Fibroblast of the aortic adventitia (primary cell): ENCODE data around the gene MTMR1. TPM values are rescaled to one million over a fixed set of nuclear protein-coding genes. Genes with fewer than 3 reads are reported as not detected.

Experiments
- DNase-seq: peaks from one replicate; pipeline ENCODE4 v3.0.0-alpha.2; 2010; ENCODE audit warnings: low read depth
- H3K4me3 ChIP-seq: 2 replicates; pipeline ENCODE4 v1.5.1; 2011; ENCODE audit warnings: low read depth, mild to moderate bottlenecking, control low read depth, low read length, moderate library complexity
- CTCF ChIP-seq: IDR thresholded peaks from 2 replicates; pipeline ENCODE4 v1.5.1; 2011; ENCODE audit warnings: mild to moderate bottlenecking, low read length, control low read depth, inconsistent platforms; ENCODE audit not compliant: insufficient read depth
- total RNA-seq: library from RNA; depleted of rRNA; stranded (reverse); fragments of >200 nt; gene quantifications from 2 replicates; pipeline ENCODE4 v1.2.3, GENCODE V29; 2012; ENCODE audit warnings: low replicate concordance

MTMR1 gene
- total RNA-seq, 1 donor = 21.6 TPM

GRCh38 chrX:150761176-150761818, 68.1 kb downstream of the MTMR1 start:
- no peak for DNase-seq
- no peak for TF ChIP-seq CTCF
- H3K4me3 ChIP-seq = no peak overlapping the region

- TF ChIP-seq CTCF = no peak
- no peak for DNase-seq
- no peak overlapping the region for H3K4me3 ChIP-seq
Measured at GRCh38 chrX:150761819-150762216, 68.6 kb downstream of the MTMR1 start.

- no peak overlapping the region for H3K4me3 ChIP-seq
Measured at GRCh38 chrX:150762258-150763165, 69.3 kb downstream of the MTMR1 start.

GRCh38 chrX:150763303-150763797, 70.2 kb downstream of the MTMR1 start:
- no peak for TF ChIP-seq CTCF
- no peak for DNase-seq
- H3K4me3 ChIP-seq = no peak overlapping the region

More at GRCh38 chrX:150762258-150763165, 69.3 kb downstream of the MTMR1 start:
- no peak for DNase-seq
- no peak for TF ChIP-seq CTCF

- no peak overlapping the region for H3K4me3 ChIP-seq
- TF ChIP-seq CTCF = no peak
- no peak for DNase-seq
Measured at GRCh38 chrX:150763810-150764209, 70.6 kb downstream of the MTMR1 start.

- DNase-seq = no peak
- no peak for TF ChIP-seq CTCF
- no peak overlapping the region for H3K4me3 ChIP-seq
Measured at GRCh38 chrX:150765237-150765636, 72.0 kb downstream of the MTMR1 start.
